Thymus (tissue), 14 donors: ENCODE measurements around the gene RBM15B. TPM values are rescaled to one million over a fixed set of nuclear protein-coding genes. Genes with fewer than 3 reads are reported as not detected.

Experiments used
- DNase-seq, 9 donors: peaks; one replicate each; pipeline ENCODE4 v3.0.0-alpha.2; 2013; ENCODE audit warnings: low spot score in 9 of 9, low read depth in 6 of 9, missing footprints in 1 of 9
- H3K27ac ChIP-seq, 2 donors: one replicate each; pipeline ENCODE4 v1.5.1; 2013; ENCODE audit warnings: control low read depth in 1 of 2, low read depth in 1 of 2, low read length in 1 of 2, mild to moderate bottlenecking in 1 of 2, moderate library complexity in 1 of 2
- H3K27me3 ChIP-seq, 2 donors: one replicate each; pipeline ENCODE4 v1.5.1; 2013; ENCODE audit warnings: low read length in 1 of 2; ENCODE audit not compliant: control insufficient read depth in 2 of 2, insufficient read depth in 1 of 2
- H3K36me3 ChIP-seq, 2 donors: one replicate each; pipeline ENCODE4 v1.5.1; 2013; ENCODE audit warnings: low read length in 1 of 2, mild to moderate bottlenecking in 1 of 2, moderate library complexity in 1 of 2; ENCODE audit not compliant: control insufficient read depth in 2 of 2, insufficient read depth in 2 of 2
- H3K4me1 ChIP-seq, 2 donors: one replicate each; pipeline ENCODE4 v1.5.1; 2013; ENCODE audit warnings: low read length in 2 of 2; ENCODE audit not compliant: control insufficient read depth in 2 of 2, insufficient read depth in 2 of 2
- H3K4me3 ChIP-seq, 2 donors: one replicate each; pipeline ENCODE4 v1.5.1; 2013; ENCODE audit warnings: low read length in 2 of 2, control low read depth in 1 of 2, mild to moderate bottlenecking in 1 of 2
- H3K9me3 ChIP-seq, 2 donors: one replicate each; pipeline ENCODE4 v1.5.1; 2013; ENCODE audit warnings: low read length in 1 of 2, mild to moderate bottlenecking in 1 of 2; ENCODE audit not compliant: control insufficient read depth in 2 of 2, insufficient read depth in 1 of 2
- WGBS: extraction: QIAGEN DNeasy Blood & Tissue Kit; methylation state at CpG from one replicate; pipeline ENCODE4 v1.1.7; 2013; 5-methylcytosine and 5-hydroxymethylcytosine counted together
- long read RNA-seq, 10 donors: transcript quantifications; one replicate each; lab custom pipeline, GENCODE V29; 2026
- polyA plus RNA-seq: library from polyadenylated mRNA; stranded (reverse); fragments of 200-250 nt; gene quantifications from one replicate; pipeline ENCODE4 v1.2.3, GENCODE V29; 2013
- total RNA-seq: library from RNA; stranded (reverse); fragments of 120-200 nt; gene quantifications from one replicate; pipeline ENCODE4 v1.2.4, GENCODE V29; 2013
- donor health status: healthy.

The RBM15B gene
- 17.7 TPM for total RNA-seq
- polyA plus RNA-seq = 13.0 TPM
- long read RNA-seq, donor 1, full-length matches to known transcripts = 19 of 19 reads
- long read RNA-seq, donor 1, partial matches to known transcripts = 0 of 19 reads
- long read RNA-seq, donor 1, other reads (novel, unspliced or antisense) = 0 of 19 reads
- long read RNA-seq, donor 2, full-length matches to known transcripts = 153 of 178 reads
- long read RNA-seq, donor 2, partial matches to known transcripts = 25 of 178 reads
- long read RNA-seq, donor 2, other reads (novel, unspliced or antisense) = 0 of 178 reads
- long read RNA-seq, donor 3, full-length matches to known transcripts = 109 of 116 reads
- long read RNA-seq, donor 3, partial matches to known transcripts = 7 of 116 reads
- long read RNA-seq, donor 3, other reads (novel, unspliced or antisense) = 0 of 116 reads
- long read RNA-seq, donor 4, full-length matches to known transcripts = 71 of 71 reads
- long read RNA-seq, donor 4, partial matches to known transcripts = 0 of 71 reads
- long read RNA-seq, donor 4, other reads (novel, unspliced or antisense) = 0 of 71 reads
- long read RNA-seq, donor 5, full-length matches to known transcripts = 97 of 97 reads
- long read RNA-seq, donor 5, partial matches to known transcripts = 0 of 97 reads
- long read RNA-seq, donor 5, other reads (novel, unspliced or antisense) = 0 of 97 reads
- long read RNA-seq, donor 6, full-length matches to known transcripts = 51 of 58 reads
- long read RNA-seq, donor 6, partial matches to known transcripts = 7 of 58 reads
- long read RNA-seq, donor 6, other reads (novel, unspliced or antisense) = 0 of 58 reads
- long read RNA-seq, donor 7, full-length matches to known transcripts = 76 of 81 reads
- long read RNA-seq, donor 7, partial matches to known transcripts = 5 of 81 reads
- long read RNA-seq, donor 7, other reads (novel, unspliced or antisense) = 0 of 81 reads
- long read RNA-seq, donor 8, full-length matches to known transcripts = 36 of 36 reads
- long read RNA-seq, donor 8, partial matches to known transcripts = 0 of 36 reads
- long read RNA-seq, donor 8, other reads (novel, unspliced or antisense) = 0 of 36 reads
- long read RNA-seq, donor 9, full-length matches to known transcripts = 56 of 56 reads
- long read RNA-seq, donor 9, partial matches to known transcripts = 0 of 56 reads
- long read RNA-seq, donor 9, other reads (novel, unspliced or antisense) = 0 of 56 reads
- long read RNA-seq, donor 10, full-length matches to known transcripts = 69 of 69 reads
- long read RNA-seq, donor 10, partial matches to known transcripts = 0 of 69 reads
- long read RNA-seq, donor 10, other reads (novel, unspliced or antisense) = 0 of 69 reads

GRCh38 chr3:51391075-51391565, at the start of gene RBM15B:
RBM15B (plus strand) TSS chr3:51391285; CDS start chr3:51391400, 115 bp downstream.
- H3K27me3 ChIP-seq = no peaks in the 10 kb centered on the region
- H3K4me1 ChIP-seq = peaks cover 36 to 56% of the 10 kb centered on the region in 2 donors
- peak within 1 kb of the TSS; percentile 85 to 98 for H3K27ac ChIP-seq
- peak within 1 kb of the TSS; percentile 72 to 96 for H3K4me3 ChIP-seq
- WGBS = under 1% methylated on average over 83 of the region's 83 CpGs
- H3K36me3 ChIP-seq = peaks cover 59 to 71% of the 10 kb centered on the region in 2 donors
- peaks cover 2 to 16% of the 10 kb centered on the region in 2 donors for H3K9me3 ChIP-seq
- DNase-seq = peak; percentile 77 to 97 (median 90)

- no peaks in the 10 kb centered on the region for H3K9me3 ChIP-seq
- 97% methylated on average over 7 of the region's 7 CpGs for WGBS
- H3K36me3 ChIP-seq = no peaks in the 10 kb centered on the region
- no peak overlapping the region for H3K4me3 ChIP-seq
- DNase-seq = no peak
- no peaks in the 10 kb centered on the region for H3K27me3 ChIP-seq
- H3K4me1 ChIP-seq = no peaks in the 10 kb centered on the region
- H3K27ac ChIP-seq = no peak overlapping the region
Measured at GRCh38 chr3:51343918-51344687, 47.0 kb upstream of the RBM15B start.

GRCh38 chr3:51350751-51351150, 40.3 kb upstream of the RBM15B start:
- H3K36me3 ChIP-seq = no peaks in the 10 kb centered on the region
- H3K4me3 ChIP-seq = no peak overlapping the region
- WGBS = 98% methylated on average over 1 of the region's 1 CpG
- no peaks in the 10 kb centered on the region for H3K9me3 ChIP-seq
- no peaks in the 10 kb centered on the region for H3K27me3 ChIP-seq
- H3K27ac ChIP-seq = no peak overlapping the region
- H3K4me1 ChIP-seq = no peaks in the 10 kb centered on the region
- DNase-seq = no peak

GRCh38 chr3:51353131-51353530, 38.0 kb upstream of the RBM15B start:
- no peaks in the 10 kb centered on the region for H3K27me3 ChIP-seq
- H3K27ac ChIP-seq = no peak overlapping the region
- H3K9me3 ChIP-seq = no peaks in the 10 kb centered on the region
- 96% methylated on average over 4 of the region's 4 CpGs for WGBS
- no peak for DNase-seq
- no peaks in the 10 kb centered on the region for H3K36me3 ChIP-seq
- no peak overlapping the region for H3K4me3 ChIP-seq
- no peaks in the 10 kb centered on the region for H3K4me1 ChIP-seq

GRCh38 chr3:51353691-51354090, 37.4 kb upstream of the RBM15B start:
- no peaks in the 10 kb centered on the region for H3K36me3 ChIP-seq
- no peak for DNase-seq
- H3K27me3 ChIP-seq = no peaks in the 10 kb centered on the region
- H3K4me3 ChIP-seq = no peak overlapping the region
- WGBS = 56% methylated on average over 1 of the region's 1 CpG
- no peak overlapping the region for H3K27ac ChIP-seq
- H3K4me1 ChIP-seq = no peaks in the 10 kb centered on the region
- no peaks in the 10 kb centered on the region for H3K9me3 ChIP-seq

- no peak overlapping the region for H3K4me3 ChIP-seq
- over 99% methylated on average over 2 of the region's 2 CpGs for WGBS
- DNase-seq = no peak
- H3K27ac ChIP-seq = no peak overlapping the region
- no peaks in the 10 kb centered on the region for H3K27me3 ChIP-seq
- H3K4me1 ChIP-seq = no peaks in the 10 kb centered on the region
- no peaks in the 10 kb centered on the region for H3K36me3 ChIP-seq
- H3K9me3 ChIP-seq = no peaks in the 10 kb centered on the region
Measured at GRCh38 chr3:51354172-51354571, 36.9 kb upstream of the RBM15B start.

- DNase-seq = no peak
- no peak overlapping the region for H3K27ac ChIP-seq
- H3K9me3 ChIP-seq = no peaks in the 10 kb centered on the region
- no peak overlapping the region for H3K4me3 ChIP-seq
- H3K36me3 ChIP-seq = no peaks in the 10 kb centered on the region
- H3K27me3 ChIP-seq = no peaks in the 10 kb centered on the region
- WGBS = 97% methylated on average over 9 of the region's 9 CpGs
- H3K4me1 ChIP-seq = no peaks in the 10 kb centered on the region
Measured at GRCh38 chr3:51354731-51355615, 36.1 kb upstream of the RBM15B start.
